HG03045 (cell line): Measurements from ENCODE around the gene TBC1D7.

Experiments used
- ATAC-seq: cut with Tn5 transposase; IDR thresholded peaks from one replicate; pipeline ENCODE4 v1.9.1; 2021; ENCODE audit warnings: mild to moderate bottlenecking, moderate library complexity; ENCODE audit not compliant: unreplicated experiment

TBC1D7 gene

DNA sequence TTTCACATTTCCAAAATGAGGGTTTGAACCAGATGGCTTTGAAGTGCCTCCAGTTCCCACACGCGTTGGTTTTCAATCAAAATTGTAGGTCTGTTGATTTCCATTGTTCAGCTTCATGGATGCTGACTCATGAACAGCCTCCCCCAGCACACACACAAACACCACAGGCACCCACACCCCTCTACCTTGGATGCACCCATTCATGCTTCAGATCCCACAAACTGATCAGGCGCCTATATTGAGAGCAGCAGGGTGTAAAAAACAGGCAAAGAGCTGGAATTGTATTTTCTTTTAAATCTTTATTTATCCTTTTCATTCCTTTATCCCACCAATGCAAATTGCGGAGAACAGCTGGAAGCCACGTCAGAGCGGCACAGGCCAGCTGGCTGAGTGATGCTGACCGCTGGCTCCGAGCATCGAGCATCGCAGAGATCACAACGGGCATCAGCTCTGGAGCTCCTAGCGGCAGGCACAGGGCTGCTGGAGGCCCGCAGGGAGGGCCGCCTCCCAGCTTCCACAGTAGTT lies 29.3 kb upstream of the TBC1D7 start:
- no peak for ATAC-seq

DNA sequence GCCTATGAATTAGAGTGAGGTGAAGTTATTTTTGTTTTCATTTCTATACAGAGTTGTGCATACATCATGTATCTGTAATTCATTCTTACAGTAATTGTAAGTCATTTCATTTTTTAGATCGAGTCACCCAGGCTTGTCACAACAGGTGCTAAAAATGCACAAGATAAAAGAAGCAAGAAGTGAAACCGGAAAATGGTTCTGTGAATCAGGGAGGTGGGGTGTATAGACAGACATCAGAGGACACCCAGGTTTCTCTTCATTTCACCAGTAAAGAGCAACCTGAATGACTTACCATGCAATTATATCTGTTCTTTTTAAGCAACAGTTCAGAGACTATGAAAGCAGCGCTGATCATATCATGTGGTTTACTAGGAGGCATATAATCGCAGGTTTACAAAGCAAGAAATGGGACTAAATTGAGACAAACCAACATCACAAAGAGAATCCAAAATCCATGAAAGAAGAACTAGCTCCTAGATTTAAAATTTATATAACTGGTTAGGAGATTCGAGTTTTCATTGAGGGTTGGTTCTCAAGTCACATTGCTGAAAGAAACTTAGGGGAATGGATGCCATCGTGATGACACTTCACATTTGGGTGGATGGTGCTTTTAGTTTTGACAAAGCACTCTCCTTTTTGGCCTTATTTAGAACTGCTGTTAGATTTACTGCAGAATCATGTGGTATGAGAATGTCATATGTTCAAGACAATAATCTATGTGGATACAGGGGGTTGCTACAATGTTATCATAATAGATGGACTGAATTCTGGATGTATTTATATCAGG lies 27.9 kb upstream of the TBC1D7 start:
- ATAC-seq = peak; percentile 73

DNA sequence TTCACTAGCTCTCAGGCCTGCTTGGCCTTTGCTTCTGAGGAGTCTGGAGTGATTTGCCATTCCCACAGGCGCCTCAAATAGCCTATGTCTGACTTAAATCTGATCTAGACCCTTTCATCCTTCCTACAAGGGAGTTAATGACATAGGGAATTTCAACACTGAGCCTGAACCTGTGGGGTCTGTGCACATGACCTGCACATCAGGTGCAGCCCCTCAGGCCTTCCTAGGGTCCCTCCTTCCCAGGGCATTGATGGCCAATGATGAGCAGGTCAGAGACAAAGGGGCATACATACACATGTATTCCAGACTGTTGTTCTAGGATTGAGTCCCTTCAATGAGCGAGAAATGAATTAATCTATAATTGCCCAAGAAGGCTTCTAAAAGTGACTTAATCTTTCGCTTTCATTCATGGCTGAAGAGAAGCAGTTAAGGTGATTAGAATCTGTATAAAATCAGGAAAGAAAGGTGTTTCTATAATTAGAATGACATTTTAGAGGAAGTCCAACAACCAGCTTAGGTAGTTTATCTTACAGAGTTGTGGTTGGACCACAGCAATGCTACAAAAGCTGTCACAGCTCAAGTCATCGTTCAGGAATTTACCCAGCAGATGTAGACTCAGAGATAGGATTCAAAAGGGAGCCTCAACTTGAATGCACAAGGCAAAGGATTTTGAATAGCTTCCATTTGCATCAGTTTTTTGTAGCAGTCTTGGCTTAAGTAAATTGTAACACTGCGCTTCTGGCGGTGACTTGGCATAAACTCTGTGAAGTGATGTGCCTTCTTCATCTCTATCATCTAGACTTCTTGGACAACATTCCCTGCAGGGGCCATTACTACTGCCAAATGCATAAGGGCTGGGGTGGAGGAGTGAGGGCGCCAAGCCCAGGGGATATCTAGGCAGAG lies 27.0 kb upstream of the TBC1D7 start:
- ATAC-seq = peak; percentile 29

DNA sequence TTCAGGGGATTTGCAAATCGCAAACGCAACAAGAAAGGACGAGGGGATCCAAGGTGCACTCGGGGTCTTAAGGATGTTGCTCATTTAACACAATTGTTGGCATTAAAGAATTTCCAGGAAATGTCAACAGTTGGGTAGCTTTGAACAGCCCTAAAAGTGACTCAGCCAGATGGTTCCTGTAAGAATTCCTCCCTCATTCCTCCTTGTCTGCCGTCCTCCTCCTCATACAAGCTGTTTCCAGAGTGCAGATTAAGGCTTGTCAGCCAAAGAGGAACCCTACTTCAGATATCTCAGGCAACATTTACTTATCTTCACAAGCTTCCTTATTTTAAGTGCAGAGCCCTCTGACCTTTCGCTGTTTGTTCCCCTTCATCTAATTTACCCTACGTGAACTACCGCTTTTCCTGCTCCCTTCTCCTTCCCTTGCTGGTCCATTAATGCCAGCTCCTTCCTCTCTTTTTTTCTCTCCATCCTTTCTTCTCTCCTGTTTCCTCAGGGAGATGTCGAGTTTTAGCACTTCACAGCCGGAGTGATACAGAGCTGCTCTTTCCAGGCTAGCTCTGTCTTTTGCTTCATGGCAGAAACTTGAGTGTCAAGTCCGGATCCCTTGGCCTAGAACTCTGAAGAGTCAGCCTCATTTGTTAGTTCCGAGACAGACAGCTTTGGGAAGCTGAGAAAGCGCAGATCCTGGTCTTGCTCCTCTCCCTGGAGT lies 26.1 kb upstream of the TBC1D7 start:
- ATAC-seq = no peak

DNA sequence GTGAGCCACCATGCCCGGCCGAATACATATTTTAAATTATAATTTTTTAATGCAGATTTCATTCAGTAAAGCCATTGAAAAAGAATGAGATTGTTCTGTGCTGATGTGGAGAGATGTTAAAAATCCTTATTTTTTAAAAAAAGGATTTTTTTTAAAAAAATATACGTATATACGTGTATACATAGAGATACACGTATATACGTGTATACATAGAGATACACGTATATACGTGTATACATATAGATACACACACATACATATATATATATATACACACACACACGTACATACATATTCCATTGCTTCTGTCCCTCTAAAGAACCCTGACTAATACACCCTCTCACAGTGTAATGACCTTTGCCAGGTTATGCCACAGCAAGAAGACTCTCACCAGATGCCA lies 23.8 kb upstream of the TBC1D7 start:
- ATAC-seq = no peak

DNA sequence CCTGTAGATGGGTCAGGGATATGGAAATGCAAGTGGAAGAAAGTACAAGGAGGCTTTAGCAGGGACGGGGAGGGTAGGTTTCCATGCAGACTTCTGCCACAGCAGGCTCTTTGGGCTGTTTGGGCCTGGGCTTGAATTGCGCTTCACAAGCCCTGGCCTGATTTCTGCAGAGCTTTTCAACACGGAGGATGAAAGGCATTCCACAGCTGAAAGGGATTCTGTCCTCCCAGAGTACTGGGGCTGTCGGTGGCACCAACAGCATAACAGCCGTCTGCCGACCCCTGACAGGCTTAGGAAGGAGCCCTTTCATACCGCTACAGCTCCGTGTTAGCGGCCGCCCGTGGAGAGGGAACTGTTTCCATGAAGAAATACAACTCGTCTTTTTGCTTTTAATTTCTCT lies 22.9 kb upstream of the TBC1D7 start:
- no peak for ATAC-seq

DNA sequence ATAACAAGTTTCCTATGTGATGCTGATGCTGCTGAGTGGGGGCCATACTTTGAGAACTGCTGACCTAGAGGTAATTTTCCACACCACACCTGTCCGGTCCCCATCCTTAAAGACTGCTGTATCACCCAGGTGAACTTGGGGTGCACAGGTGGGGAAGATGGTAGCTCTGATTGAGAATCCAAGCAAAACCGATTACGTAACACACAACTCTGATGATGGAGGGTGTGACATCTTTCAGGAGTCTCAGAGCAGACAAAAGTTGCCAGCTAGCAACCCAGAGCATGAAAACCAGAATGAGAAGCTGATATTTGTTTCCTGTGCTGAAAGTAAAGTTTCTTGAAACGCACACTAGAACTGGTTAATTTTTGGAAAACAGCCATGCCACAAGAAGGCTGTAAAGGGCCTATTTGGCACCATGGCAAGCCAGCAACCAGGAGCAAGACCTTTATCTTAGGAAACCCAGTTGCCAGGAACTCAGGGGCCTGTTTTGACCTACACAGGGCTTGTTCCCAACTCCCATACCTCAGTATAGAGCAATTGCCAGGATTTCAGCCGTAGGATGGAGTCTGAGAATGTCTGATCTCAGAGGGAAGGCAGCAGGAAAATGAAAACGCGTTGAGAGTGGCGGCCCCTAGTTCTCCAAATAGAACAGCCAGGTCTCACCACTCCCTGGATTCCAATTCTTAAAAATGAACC lies 21.6 kb upstream of the TBC1D7 start:
- no peak for ATAC-seq

DNA sequence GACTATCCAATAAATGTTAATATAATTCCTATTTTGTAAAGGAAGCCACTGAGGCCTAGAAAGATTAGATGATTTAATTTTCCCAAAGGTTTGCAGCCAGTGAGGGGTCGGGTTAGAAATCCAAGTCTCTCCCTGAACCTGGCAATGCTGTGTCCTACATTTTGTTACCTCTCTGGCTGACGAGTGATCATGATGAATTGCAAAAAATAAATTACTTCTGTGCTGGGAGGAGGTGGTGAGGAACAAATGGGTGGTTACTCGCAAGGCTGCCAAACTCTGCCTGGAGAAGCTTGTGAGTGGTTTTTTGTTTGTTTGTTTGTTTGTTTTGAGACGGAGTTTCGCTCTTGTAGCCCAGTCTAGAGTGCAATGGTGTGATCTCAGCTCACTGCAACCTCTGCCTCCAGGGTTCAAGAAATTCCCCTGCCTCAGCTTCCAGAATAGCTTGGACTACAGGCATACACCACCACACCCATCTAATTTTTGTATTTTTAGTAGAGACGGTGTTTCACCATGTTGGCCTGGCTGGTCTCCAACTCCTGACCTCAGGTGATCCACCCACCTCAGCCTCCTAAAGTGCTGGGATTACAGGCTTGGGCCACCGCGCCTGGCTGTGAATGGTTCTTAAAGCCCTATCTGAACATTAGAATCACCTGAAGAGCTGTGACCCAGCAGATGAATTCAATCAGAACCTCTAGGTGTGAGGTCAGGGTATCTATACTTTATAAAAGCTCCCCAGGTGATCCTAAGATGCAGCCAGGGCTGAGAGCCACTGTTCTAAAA lies 20.2 kb upstream of the TBC1D7 start:
- ATAC-seq = no peak

DNA sequence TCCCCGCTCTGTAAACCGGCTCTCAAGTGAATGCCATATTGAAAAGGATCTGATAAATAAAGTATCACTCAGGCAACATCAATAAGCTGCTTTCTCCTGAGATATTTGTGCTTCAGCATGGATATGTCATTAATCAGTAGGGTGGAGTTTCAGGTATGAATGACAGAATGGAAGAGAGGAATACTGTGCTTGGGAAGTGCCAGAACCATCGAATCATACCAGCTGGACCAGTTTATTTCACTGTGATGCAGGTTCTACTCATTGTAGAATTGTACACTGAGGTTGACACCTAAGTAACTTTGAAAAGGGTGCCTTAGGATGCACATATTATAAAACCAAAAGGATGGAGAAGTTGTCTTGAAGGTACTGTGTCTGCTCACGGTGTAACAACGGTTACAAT lies 17.9 kb upstream of the TBC1D7 start:
- ATAC-seq = no peak

DNA sequence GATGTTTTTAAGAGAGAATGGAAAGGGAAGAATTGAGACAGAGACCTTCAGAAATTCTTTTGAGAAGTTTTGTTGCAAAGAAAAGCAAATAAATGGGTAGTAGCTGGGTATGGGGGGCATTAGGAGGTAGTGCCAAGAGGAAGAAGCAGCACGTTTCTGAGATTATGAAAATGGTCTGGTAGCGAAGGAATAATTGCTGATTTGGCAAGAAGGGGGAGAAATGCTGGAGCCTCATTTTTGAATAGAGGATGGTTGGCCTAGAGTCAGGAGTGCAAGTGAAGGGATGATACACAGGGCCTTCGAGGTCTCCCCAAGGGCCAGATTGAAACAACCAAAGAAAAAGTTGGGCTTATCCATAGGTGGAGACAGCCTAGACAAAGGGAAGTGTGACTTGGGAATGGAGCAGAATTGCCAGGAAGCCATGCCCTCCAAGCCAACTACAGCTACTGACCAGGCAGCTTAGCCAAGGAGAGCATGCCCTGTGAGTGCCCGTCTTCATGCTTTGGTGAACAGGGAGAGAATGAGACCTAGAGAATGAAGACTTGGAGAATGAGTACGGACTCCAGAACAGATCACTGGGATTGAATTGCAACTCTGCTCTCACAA lies 14.2 kb upstream of the TBC1D7 start:
- ATAC-seq = no peak

DNA sequence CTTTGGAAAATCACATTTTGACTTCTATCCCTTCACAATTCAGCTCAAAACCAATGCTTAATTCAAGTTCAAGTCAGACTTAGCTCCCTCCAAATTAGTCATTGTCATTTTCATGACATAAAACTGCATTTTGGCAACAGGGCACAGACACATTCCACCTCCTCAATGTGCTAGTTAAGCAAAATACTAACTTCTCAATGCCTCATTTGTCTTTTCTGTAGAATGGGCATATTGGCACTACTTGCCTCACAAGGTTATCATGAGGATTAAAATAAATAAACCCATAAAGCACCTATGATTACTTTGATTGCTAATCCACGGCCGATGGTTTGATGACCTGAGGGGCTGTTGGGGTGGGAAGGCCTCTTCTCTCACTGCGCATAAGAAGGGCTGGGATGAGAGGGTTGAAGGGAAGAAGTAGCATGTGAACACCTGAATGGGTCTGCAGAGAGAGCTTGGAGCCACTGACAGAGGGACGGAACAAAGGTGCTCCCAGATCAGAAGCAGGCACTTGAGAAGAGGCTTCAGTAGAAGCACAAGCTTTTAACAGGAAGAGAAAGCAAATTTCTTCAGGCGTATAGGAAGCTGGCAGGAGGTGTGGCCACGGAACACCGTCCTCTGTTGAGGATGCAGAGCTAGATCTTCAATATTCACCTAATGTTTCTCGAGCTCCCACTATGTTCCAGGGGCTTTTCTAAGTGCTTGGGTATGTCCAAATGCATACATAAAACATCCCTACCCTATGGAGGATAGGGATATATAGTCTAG lies 11.7 kb upstream of the TBC1D7 start:
- ATAC-seq = no peak

DNA sequence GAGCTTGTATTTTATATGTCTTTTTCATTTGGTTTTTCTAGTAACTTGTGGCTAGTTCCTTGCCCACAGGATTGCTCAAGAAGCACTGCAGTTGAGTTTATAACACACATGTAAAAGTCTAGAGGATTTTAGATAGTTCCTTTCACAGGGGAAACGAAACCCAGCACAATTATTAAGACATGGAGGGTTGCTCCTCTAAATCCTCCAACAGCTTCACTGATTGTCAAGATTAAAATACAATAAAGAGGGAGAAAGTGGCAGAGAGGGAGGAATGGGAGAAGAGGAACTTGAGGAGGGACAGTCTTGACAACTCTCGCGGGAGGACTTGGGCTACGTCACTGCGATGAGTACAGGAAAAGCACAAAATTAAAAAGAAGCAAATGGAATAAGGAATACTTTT lies 9.7 kb upstream of the TBC1D7 start:
- no peak for ATAC-seq

DNA sequence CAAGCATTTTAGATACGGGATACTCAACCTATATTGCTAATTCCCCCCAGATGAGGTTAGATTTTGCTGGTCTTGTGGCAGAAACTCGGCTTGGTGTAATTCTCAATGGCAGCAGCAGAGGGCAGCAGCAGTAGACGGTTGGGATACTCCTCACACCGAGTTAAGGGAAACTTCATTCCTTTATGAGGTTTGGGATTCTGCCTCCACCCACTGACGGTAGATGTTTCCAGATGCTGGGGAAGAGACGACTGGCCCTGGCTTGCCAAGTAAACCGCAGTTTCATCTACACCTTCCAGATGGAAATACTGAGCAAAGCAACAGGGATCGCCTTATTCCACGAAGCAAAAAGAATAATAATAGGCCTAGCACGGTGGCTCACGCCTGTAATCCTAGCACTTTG lies 8.2 kb upstream of the TBC1D7 start:
- no peak for ATAC-seq

DNA sequence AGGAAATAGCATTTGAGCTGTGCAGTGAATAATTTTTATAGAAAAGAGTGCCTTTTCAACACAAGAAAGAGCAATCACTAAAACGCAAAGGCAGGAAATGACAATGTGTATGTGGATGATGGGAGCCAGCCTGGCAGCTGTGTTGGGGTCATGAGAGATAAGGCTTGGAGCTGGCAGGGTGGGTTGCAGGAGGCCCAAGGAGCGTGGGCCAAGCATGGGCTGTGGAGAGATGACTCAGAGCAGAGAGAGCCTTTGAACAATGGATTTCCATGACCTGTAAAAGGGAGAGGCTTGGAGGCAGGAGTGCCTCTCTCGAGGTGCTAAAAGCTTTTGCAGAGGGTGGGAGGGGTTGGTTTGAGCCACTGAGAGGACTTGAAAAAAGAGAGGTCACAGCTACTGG lies 6.6 kb upstream of the TBC1D7 start:
- ATAC-seq = no peak

DNA sequence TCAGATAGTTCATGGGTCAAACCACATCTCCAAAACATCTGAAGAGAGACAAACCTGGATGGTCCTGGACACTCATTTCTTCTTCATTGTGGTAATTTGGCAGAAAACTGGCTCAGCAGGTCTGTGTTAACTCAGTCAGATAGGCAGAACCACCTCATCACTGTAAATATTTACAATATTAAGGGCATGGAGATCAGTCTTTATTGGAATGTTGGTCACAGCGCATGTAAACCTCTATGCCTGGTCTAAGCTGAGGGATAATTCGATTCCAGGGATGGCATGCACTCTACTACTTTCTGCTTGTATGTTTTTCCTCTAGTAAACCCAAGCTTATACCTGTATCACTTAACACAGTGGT lies 4.0 kb upstream of the TBC1D7 start:
- ATAC-seq = no peak

DNA sequence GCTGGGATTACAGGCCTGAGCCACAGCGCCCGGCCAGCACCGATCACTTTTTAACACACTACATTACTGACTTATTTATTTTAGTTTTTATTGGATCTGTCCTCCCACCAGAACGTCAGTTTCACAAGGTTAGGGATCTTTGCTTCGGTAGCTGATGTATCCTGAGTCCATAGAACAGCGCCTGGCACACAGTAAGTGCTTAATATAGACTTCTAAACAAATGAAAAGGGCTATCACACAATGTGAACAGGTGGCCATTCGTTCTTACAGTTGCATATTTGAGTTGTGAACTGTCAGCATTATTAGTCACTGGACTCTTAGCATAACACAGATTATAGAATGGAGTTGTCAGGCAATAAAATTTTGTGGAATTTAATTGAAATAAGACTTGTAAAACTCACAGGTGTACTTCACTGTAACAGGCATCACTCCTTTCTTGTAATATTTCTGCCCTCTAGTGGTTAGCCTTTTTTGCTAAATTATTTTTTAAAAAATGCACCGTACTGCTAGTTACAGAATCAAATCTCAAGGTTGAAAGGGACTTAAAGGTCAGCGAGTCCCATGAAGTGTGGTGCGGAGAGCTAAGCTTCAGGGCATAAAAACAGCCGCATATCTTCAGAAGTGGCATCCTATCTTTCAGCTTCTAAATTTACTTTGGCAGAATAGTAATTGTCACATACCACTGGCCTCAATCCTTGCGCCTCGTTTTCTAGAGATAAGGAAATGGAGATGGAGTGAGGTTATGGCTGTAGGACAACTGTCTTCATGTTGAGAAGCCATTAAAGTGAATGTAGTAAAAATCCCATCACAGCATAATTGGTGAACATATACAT lies 3.4 kb upstream of the TBC1D7 start:
- no peak for ATAC-seq

DNA sequence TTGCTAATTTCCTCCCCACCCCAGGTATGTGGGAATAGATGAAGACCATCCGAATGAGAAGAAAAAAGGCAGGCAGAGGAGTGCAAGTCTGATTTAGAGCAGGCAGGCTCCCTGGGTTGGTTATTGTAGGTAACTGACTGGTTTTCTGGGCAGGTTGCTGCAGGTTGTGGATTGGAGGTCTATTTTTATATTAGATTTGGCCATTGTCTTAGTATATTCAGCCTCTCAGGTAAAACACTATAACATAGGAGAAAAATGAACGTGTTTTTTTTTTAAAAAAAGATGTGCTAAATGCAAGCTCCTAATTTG lies 492 bp upstream of the TBC1D7 start:
- ATAC-seq = no peak

DNA sequence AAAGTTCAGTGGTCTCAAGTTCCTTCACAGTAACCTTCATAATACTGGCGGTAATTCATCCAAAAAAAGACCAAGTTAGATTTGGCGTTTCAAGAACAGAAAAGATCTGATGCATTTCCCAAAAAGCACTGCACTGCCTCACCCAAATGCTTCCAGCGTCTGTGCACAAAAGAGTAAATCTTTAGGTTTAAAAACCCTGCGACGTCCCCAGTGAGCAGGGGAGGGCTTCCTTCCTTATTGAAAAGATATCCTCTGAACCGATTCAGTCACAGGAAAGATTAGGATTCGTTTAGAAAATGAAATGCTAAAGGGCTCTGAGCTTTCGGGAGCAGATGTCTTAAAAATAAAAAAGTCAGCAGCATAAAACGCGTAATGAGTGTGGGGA lies 654 bp downstream of the TBC1D7 start:
- ATAC-seq = no peak
